ENCODE measurements around the gene SH2D4B. TPM values are rescaled to one million over a fixed set of nuclear protein-coding genes. Genes with fewer than 3 reads are reported as not detected.

The SH2D4B gene
- total RNA-seq, 1 experiment from 2014 or later: not detected

GRCh38 chr10:80691441-80691840 is 153.7 kb downstream of the SH2D4B start:
- intact Hi-C loops (cut with micrococcal nuclease): loop anchor here (10.0 kb wide), 1 partner anchor 323 kb away; no protein-coding TSS in a partner anchor

GRCh38 chr10:80693565-80693964 is 155.9 kb downstream of the SH2D4B start:
- no peaks in the 10 kb centered on the region for H3K79me2 ChIP-seq (ENCODE audit: low read length)
- CTCF ChIA-PET: no interaction called here
- no peaks in the 10 kb centered on the region for H3K9me3 ChIP-seq (ENCODE audit: low read length)
- no peak for TF ChIP-seq CTCF (conservative IDR thresholded peaks at IDR 0.05; ENCODE audit: low read depth, low read length)
- TF ChIP-seq EZH2 (IDR thresholded peaks at IDR 0.05; ENCODE audit: low read length, unreplicated experiment): no peak
- no peak for TF ChIP-seq EZH2phosphoT487 (IDR thresholded peaks at IDR 0.05; ENCODE audit: borderline replicate concordance, low read length)
- no peak overlapping the region for H3K9ac ChIP-seq (ENCODE audit: low read length)
- intact Hi-C loops (cut with micrococcal nuclease): loop anchor here (10.0 kb wide), 1 partner anchor 321 kb away; no protein-coding TSS in a partner anchor
- POLR2A ChIA-PET (ENCODE audit: unreplicated experiment): no interaction called here
- no peak for ATAC-seq
- DNase-seq: no peak
- no peak overlapping the region for H3K4me2 ChIP-seq (ENCODE audit: low read length)
- no peak overlapping the region for H2AFZ ChIP-seq (ENCODE audit: low read length)
- H3K4me3 ChIP-seq (ENCODE audit: low read length): no peak overlapping the region
- H3K27me3 ChIP-seq (ENCODE audit: low read length): no peaks in the 10 kb centered on the region
- no peaks in the 10 kb centered on the region for H3K9me2 ChIP-seq (replicated peaks; ENCODE audit: low read length)
- H3F3A ChIP-seq (ENCODE audit: low read length, unreplicated experiment): no peaks in the 10 kb centered on the region
- H3K27ac ChIP-seq (ENCODE audit: low read length): no peak overlapping the region
- no TSS peak for BruUV-seq (replicated peaks)
- no peaks in the 10 kb centered on the region for H3K36me3 ChIP-seq (ENCODE audit: low read depth, low read length)
- H3K4me1 ChIP-seq (ENCODE audit: insufficient read depth, low read length): no peaks in the 10 kb centered on the region
- no peaks in the 10 kb centered on the region for H4K20me1 ChIP-seq (ENCODE audit: low read length)

More at GRCh38 chr10:80691441-80691840, 153.7 kb downstream of the SH2D4B start:
- Histone ChIP-seq H3K79me2 (ENCODE audit: low read length) (no peaks in the 10 kb centered on the region), H3F3A (ENCODE audit: low read length, unreplicated experiment) (no peaks in the 10 kb centered on the region), H3K27ac (ENCODE audit: low read length) (no peak overlapping the region), H3K4me3 (ENCODE audit: low read length) (no peak overlapping the region), H3K4me2 (ENCODE audit: low read length) (no peak overlapping the region), H3K36me3 (ENCODE audit: low read depth, low read length) (no peaks in the 10 kb centered on the region), H4K20me1 (ENCODE audit: low read length) (no peaks in the 10 kb centered on the region), H3K4me1 (ENCODE audit: insufficient read depth, low read length) (no peaks in the 10 kb centered on the region), H3K9ac (ENCODE audit: low read length) (no peak overlapping the region), H3K27me3 (ENCODE audit: low read length) (no peaks in the 10 kb centered on the region), H3K9me3 (ENCODE audit: low read length) (no peaks in the 10 kb centered on the region), H2AFZ (ENCODE audit: low read length) (no peak overlapping the region), H3K9me2 (replicated peaks; ENCODE audit: low read length) (no peaks in the 10 kb centered on the region)
- ATAC-seq (no peak), DNase-seq (no peak)
- POLR2A ChIA-PET (ENCODE audit: unreplicated experiment): no interaction called here
- BruUV-seq (replicated peaks): no TSS peak
- CTCF ChIA-PET: no interaction called here
- TF ChIP-seq CTCF (conservative IDR thresholded peaks at IDR 0.05; ENCODE audit: low read depth, low read length) (no peak), EZH2phosphoT487 (IDR thresholded peaks at IDR 0.05; ENCODE audit: borderline replicate concordance, low read length) (no peak), EZH2 (IDR thresholded peaks at IDR 0.05; ENCODE audit: low read length, unreplicated experiment) (no peak)

- no peak for DNase-seq
- TF ChIP-seq CTCF (conservative IDR thresholded peaks at IDR 0.05; ENCODE audit: low read depth, low read length) (no peak), EZH2 (IDR thresholded peaks at IDR 0.05; ENCODE audit: low read length, unreplicated experiment) (no peak), EZH2phosphoT487 (IDR thresholded peaks at IDR 0.05; ENCODE audit: borderline replicate concordance, low read length) (no peak)
- no peaks in the 10 kb centered on the region for H3K4me1 ChIP-seq (ENCODE audit: insufficient read depth, low read length)
- BruUV-seq (replicated peaks): no TSS peak
- ATAC-seq: no peak
- H3K27me3 ChIP-seq (ENCODE audit: low read length): no peaks in the 10 kb centered on the region
- no peaks in the 10 kb centered on the region for H3K9me3 ChIP-seq (ENCODE audit: low read length)
- H3K4me2 ChIP-seq (ENCODE audit: low read length): no peak overlapping the region
- H2AFZ ChIP-seq (ENCODE audit: low read length): no peak overlapping the region
- no peaks in the 10 kb centered on the region for H3K9me2 ChIP-seq (replicated peaks; ENCODE audit: low read length)
- no peaks in the 10 kb centered on the region for H3K36me3 ChIP-seq (ENCODE audit: low read depth, low read length)
- no peak overlapping the region for H3K4me3 ChIP-seq (ENCODE audit: low read length)
- no peaks in the 10 kb centered on the region for H4K20me1 ChIP-seq (ENCODE audit: low read length)
- no peak overlapping the region for H3K27ac ChIP-seq (ENCODE audit: low read length)
- intact Hi-C loops (cut with micrococcal nuclease): loop anchor here (10.0 kb wide), 1 partner anchor 320 kb away; no protein-coding TSS in a partner anchor
- no peaks in the 10 kb centered on the region for H3F3A ChIP-seq (ENCODE audit: low read length, unreplicated experiment)
- no peak overlapping the region for H3K9ac ChIP-seq (ENCODE audit: low read length)
- ChIA-PET POLR2A (ENCODE audit: unreplicated experiment) (no interaction called here), CTCF (no interaction called here)
- no peaks in the 10 kb centered on the region for H3K79me2 ChIP-seq (ENCODE audit: low read length)
Observed at GRCh38 chr10:80694930-80695329, 157.2 kb downstream of the SH2D4B start.

Data from PC-3 (cell line).